Mammary epithelial cell (primary cell): ENCODE results near the gene ANKRD29.

Experiments used
- EZH2 ChIP-seq: IDR thresholded peaks from 2 replicates; pipeline ENCODE4 v1.6.1; 2012; ENCODE audit warnings: low read length, inconsistent platforms, borderline replicate concordance
- TF ChIP-seq, protein P1 (sequence below), 2 donors: IDR thresholded peaks in 1 of 2; conservative IDR thresholded peaks in 1 of 2; 2 replicates each; pipeline ENCODE4 v1.5.1; 2011 to 2012; ENCODE audit warnings: inconsistent platforms in 2 of 2, low read length in 2 of 2, mild to moderate bottlenecking in 2 of 2, control low read depth in 1 of 2, low read depth in 1 of 2; ENCODE audit not compliant: insufficient read depth in 1 of 2; ENCODE audit errors: extremely low read depth in 1 of 2

DNA sequence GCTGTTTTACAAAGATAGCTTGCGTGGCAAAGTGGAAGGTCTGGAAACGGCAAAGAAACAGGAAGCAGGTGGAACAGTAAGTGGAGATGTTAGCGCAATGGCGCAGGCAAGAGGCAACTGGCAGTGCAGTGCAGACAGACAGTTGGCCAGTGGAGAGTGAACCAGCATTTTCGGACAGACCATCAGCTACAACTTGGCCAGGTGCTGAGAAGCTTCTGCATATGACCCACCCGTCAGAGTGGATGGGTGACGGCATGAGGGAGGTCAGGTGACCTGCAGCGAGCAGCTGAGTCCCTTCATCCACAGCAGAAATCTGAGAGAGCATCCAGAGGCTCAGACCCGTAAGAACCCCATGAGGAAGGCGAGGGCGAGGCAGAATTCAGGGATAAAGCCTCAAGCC is 110.2 kb downstream of the ANKRD29 start:
- TF ChIP-seq, protein P1, sequence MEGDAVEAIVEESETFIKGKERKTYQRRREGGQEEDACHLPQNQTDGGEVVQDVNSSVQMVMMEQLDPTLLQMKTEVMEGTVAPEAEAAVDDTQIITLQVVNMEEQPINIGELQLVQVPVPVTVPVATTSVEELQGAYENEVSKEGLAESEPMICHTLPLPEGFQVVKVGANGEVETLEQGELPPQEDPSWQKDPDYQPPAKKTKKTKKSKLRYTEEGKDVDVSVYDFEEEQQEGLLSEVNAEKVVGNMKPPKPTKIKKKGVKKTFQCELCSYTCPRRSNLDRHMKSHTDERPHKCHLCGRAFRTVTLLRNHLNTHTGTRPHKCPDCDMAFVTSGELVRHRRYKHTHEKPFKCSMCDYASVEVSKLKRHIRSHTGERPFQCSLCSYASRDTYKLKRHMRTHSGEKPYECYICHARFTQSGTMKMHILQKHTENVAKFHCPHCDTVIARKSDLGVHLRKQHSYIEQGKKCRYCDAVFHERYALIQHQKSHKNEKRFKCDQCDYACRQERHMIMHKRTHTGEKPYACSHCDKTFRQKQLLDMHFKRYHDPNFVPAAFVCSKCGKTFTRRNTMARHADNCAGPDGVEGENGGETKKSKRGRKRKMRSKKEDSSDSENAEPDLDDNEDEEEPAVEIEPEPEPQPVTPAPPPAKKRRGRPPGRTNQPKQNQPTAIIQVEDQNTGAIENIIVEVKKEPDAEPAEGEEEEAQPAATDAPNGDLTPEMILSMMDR (conservative IDR thresholded peaks at IDR 0.05 in 1 of 2, IDR thresholded peaks at IDR 0.05 in 1 of 2; ENCODE audit: extremely low read depth in 1 of 2, insufficient read depth in 1 of 2, low read depth in 1 of 2, low read length in 2 of 2): no peak
- TF ChIP-seq EZH2: no peak
